ENCODE data around the gene AASDH. TPM values are rescaled to one million over a fixed set of nuclear protein-coding genes. Genes with fewer than 3 reads are reported as not detected.
A peak's percentile ranks its signal among the peaks of the same experiment; 100 is the strongest.

The AASDH gene
- total RNA-seq, 1 donor from 2014 or later, result 11.8 TPM

DNA sequence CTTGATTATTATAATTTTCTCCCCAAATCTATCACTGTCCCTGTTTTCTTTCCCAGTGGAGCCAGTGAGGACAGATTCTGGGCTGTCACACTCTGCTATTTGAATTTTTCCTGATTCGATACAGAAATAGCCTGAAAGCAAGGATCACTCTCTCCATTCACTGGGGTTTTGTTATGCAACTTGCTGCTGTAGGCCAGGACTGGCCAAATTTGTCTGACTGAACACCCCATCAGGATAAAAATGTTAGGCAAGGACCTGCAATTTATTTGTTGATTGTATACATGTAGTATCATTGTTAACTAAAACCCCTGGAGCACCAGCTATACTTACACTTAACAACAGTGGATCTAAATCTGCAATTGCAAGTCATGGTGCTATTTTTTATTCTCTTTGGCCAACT is 68.7 kb downstream of the AASDH start:
- intact Hi-C loops (cut with micrococcal nuclease), result no loop called here
- DNase-seq, result peak; percentile 15
- Mint-ChIP-seq H3K9me3 (no peaks in the 10 kb centered on the region), H3K4me3 (no peak overlapping the region), H3K4me1 (no peaks in the 10 kb centered on the region), H3K36me3 (ENCODE audit: low read depth) (no peaks in the 10 kb centered on the region), H3K27ac (no peak overlapping the region), H3K27me3 (peaks cover 2% of the 10 kb centered on the region)

DNA sequence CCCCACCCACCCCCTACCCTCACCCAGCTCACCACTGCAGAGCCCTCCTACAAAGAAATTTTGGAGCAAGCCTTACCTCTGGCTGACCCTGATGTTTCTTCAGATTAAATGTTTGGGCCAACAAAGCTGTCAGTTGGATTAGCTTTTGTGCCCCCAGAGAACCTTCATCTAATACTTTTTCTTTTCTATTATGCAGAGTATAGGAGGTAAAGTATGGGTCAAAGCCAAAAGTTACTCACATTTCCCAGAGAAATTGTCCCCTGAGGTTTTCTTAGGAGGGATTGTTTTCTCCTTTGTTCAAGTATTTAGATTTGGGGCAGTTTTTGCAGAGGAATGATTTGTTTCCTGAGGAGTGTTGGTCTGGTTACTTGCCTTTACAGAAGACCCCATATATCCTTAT is 69.5 kb downstream of the AASDH start:
- Mint-ChIP-seq H3K27me3 (peaks cover 2% of the 10 kb centered on the region), H3K36me3 (ENCODE audit: low read depth) (no peaks in the 10 kb centered on the region), H3K4me1 (no peaks in the 10 kb centered on the region), H3K4me3 (no peak overlapping the region), H3K27ac (no peak overlapping the region), H3K9me3 (no peaks in the 10 kb centered on the region)
- DNase-seq, result peak; percentile 18
- intact Hi-C loops (cut with micrococcal nuclease), result no loop called here

DNA sequence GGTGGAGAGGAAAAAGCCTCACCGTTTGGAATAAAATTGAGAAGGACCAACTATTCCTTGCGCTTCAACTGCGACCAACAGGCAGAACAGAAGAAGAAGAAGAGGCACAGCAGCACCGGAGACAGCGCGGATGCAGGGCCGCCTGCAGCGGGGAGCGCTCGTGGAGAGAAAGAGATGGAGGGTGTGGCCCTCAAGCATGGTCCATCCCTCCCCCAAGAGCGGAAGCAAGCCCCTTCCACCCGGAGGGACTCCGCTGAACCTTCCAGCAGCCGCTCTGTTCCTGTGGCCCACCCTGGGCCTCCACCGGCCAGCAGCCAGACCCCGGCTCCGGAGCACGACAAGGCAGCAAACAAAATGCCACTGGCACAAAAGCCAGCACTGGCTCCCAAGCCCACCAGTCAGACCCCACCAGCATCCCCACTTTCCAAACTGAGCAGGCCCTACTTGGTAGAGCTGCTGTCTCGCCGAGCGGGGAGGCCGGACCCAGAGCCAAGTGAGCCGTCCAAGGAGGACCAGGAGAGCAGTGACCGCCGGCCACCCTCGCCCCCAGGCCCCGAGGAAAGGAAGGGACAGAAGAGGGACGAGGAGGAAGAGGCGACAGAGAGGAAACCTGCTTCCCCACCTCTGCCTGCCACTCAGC is 71.2 kb downstream of the AASDH start:
- intact Hi-C loops (cut with micrococcal nuclease), result no loop called here
- Mint-ChIP-seq H3K4me3 (no peak overlapping the region), H3K27me3 (peaks cover 2% of the 10 kb centered on the region), H3K27ac (no peak overlapping the region), H3K4me1 (no peaks in the 10 kb centered on the region), H3K36me3 (ENCODE audit: low read depth) (no peaks in the 10 kb centered on the region), H3K9me3 (no peaks in the 10 kb centered on the region)
- peak; percentile 44 for DNase-seq

DNA sequence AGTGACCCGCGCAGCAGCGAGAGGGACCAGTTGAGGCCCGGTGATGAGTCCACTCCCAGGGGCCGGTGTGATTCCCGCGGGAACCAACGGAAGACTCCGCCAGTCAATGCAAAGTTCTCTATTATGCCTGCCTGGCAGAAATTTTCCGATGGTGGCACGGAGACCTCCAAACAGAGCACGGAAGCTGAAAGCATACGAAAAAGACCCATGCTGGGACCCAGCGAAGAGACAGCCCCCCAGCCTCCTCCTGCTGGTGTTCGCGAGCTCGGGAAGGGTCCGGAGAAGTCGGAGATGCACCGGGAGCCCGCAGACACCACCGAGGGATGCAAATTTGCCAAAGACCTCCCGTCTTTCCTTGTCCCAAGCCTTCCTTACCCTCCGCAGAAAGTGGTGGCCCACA is 71.7 kb downstream of the AASDH start:
- no peaks in the 10 kb centered on the region for H3K9me3 Mint-ChIP-seq
- H3K36me3 Mint-ChIP-seq (ENCODE audit: low read depth), result no peaks in the 10 kb centered on the region
- H3K27ac Mint-ChIP-seq, result no peak overlapping the region
- DNase-seq, result no peak
- H3K27me3 Mint-ChIP-seq, result no peaks in the 10 kb centered on the region
- H3K4me1 Mint-ChIP-seq, result no peaks in the 10 kb centered on the region
- intact Hi-C loops (cut with micrococcal nuclease), result no loop called here
- no peak overlapping the region for H3K4me3 Mint-ChIP-seq

DNA sequence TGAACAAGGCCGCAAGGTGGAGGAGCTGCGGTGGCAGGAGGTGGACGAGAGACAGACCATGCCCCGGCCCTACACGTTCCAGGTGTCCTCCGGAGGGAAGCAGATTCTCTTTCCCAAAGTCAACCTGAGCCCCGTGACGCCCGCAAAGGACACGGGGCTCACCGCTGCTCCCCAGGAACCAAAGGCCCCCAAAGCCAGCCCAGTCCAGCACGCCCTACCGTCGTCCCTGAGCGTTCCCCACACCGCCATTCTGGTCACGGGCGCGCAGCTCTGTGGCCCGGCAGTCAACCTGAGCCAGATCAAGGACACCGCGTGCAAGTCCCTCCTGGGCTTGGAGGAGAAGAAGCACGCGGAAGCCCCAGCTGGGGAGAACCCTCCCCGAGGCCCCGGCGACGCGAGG is 72.2 kb downstream of the AASDH start:
- no peak overlapping the region for H3K4me3 Mint-ChIP-seq
- no peak for DNase-seq
- no peaks in the 10 kb centered on the region for H3K9me3 Mint-ChIP-seq
- H3K4me1 Mint-ChIP-seq, result no peaks in the 10 kb centered on the region
- intact Hi-C loops (cut with micrococcal nuclease), result no loop called here
- H3K27ac Mint-ChIP-seq, result no peak overlapping the region
- no peaks in the 10 kb centered on the region for H3K27me3 Mint-ChIP-seq
- no peaks in the 10 kb centered on the region for H3K36me3 Mint-ChIP-seq (ENCODE audit: low read depth)

DNA sequence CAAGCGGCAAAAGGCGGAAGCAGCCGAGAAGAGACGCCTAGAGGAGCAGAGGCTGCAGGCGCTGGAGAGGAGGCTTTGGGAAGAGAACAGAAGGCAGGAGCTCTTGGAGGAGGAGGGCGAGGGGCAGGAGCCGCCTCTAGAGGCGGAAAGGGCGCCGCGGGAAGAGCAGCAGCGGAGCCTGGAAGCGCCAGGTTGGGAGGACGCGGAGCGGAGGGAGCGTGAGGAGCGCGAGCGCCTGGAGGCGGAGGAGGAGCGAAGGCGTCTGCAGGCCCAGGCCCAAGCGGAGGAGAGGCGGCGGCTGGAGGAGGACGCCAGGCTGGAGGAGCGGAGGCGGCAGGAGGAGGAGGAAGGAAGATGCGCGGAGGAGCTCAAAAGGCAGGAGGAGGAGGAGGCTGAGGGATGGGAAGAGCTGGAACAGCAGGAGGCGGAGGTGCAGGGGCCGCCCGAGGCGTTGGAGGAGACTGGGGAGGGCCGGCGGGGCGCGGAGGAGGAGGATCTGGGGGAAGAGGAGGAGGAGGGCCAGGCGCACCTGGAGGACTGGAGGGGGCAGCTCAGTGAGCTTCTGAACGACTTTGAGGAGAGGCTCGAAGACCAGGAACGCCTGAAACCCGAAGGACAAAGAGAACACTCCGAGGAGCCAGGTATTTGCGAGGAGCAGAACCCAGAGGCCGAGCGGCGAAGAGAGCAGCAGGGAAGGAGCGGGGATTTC is 72.9 kb downstream of the AASDH start:
- Mint-ChIP-seq H3K36me3 (ENCODE audit: low read depth) (no peaks in the 10 kb centered on the region), H3K4me3 (no peak overlapping the region), H3K27ac (no peak overlapping the region), H3K4me1 (no peaks in the 10 kb centered on the region), H3K27me3 (no peaks in the 10 kb centered on the region), H3K9me3 (no peaks in the 10 kb centered on the region)
- intact Hi-C loops (cut with micrococcal nuclease), result no loop called here
- DNase-seq, result no peak

DNA sequence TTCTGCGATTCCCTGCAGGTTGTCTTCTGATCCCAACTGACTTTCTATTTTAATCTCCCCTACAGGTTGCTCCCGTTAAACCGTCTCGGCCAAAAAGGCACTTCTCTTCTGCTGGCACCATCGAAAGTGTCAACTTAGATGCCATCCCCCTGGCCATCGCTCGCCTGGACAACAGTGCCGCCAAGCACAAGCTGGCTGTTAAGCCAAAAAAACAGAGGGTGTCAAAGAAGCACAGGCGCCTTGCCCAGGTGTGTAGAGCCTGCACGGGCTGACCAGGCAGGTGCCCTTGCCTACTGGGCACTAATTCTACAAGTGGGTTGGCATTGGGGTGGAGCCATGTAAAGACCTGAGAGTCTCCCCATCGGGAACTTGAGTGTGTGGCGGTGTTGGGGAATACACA is 74.2 kb downstream of the AASDH start:
- Mint-ChIP-seq H3K4me1 (no peaks in the 10 kb centered on the region), H3K4me3 (no peak overlapping the region), H3K27ac (no peak overlapping the region), H3K36me3 (ENCODE audit: low read depth) (no peaks in the 10 kb centered on the region), H3K27me3 (no peaks in the 10 kb centered on the region), H3K9me3 (no peaks in the 10 kb centered on the region)
- intact Hi-C loops (cut with micrococcal nuclease), result no loop called here
- DNase-seq, result no peak

DNA sequence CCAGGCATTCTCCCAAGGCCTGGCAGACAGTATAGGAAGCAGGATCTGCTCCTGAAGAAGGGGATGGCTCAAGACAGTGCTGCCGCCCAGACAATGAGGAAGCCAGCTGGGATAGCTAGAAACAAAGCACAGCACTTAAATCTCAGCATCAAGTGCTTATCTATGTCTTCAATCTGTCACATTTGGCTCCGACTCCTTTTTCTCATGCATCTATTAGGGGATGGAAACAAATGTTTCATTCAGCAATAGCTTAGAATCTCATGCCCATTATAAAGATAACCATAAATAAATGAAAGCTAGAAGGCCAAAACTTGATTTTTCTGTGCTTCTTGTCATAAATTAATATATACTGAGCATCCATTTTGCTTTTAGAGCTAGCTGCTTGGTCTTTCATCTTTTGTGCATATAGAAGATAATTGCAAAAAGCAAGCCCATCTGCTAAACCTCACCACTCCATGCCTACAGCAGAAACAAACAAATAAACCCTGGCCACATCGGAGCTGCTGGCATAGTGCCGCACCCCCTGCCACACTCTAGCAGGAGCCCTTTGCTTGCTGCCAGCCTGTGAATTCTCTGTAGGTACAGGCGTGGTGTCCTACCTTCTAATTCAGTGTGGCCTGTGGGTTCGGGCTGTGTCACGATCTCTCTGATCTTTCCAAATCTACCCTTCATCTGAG is 75.9 kb downstream of the AASDH start:
- Mint-ChIP-seq H3K27me3 (no peaks in the 10 kb centered on the region), H3K36me3 (ENCODE audit: low read depth) (no peaks in the 10 kb centered on the region), H3K9me3 (no peaks in the 10 kb centered on the region), H3K27ac (no peak overlapping the region), H3K4me1 (no peaks in the 10 kb centered on the region), H3K4me3 (no peak overlapping the region)
- intact Hi-C loops (cut with micrococcal nuclease), result no loop called here
- DNase-seq, result no peak

DNA sequence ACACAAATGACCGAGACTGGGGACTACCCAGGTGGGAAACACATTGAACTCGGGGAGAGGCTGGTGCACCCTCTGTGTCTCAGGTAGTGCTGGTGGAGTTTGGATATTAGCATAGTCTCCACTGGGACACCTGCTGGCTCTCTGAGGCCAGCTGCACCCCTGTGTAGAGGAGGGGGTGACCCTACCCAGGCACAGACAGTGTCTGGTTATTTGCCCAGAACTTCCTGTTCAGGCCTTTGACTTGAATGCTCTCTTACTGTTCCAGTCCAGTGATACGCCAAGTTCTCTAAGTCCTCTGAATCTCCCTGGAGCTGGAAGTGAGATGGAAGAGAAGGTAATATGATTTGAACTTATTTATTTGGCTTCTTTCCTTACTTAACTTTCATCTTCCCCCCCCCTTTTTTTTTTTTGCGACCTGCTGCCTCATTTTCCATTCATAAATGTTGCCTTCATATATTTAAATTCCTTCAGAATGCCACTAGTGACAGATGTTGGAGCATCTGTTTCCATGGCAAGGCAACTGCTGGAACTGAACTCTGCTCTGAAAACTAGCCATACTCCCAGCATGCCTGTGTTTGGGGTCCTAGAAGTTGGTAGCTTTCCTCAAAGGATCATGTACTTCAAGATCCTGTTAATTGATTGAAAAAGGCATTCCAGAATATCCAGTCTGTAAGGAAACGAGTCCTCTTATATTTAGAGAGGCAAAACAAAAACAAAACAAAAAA is 76.7 kb downstream of the AASDH start:
- Mint-ChIP-seq H3K4me1 (peaks cover 1% of the 10 kb centered on the region), H3K9me3 (no peaks in the 10 kb centered on the region), H3K36me3 (ENCODE audit: low read depth) (no peaks in the 10 kb centered on the region), H3K27ac (no peak overlapping the region), H3K4me3 (no peak overlapping the region), H3K27me3 (no peaks in the 10 kb centered on the region)
- intact Hi-C loops (cut with micrococcal nuclease), result no loop called here
- DNase-seq, result no peak

DNA sequence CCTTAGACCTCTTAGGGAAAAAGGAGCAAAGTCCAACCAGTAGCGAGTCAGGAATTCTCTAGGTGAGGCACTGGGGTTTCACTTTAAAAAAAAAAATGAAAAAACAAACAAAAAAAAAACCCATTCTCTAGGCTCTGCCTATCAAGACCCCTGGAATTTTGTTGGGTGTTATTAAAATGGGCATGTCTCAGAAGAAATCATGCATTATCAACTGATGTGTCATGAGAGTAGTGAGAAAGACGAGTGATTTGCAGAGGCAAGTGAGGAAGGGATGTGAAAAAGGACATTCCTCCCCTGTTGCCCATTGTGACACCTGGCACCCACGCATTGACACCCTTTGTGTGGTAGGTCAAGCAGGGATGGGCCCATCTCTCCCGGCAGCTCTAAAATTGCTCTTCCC is 78.9 kb downstream of the AASDH start:
- intact Hi-C loops (cut with micrococcal nuclease), result loop anchor here (10.0 kb wide), 1 partner anchor 444 kb away; no protein-coding TSS in a partner anchor
- Mint-ChIP-seq H3K4me3 (no peak overlapping the region), H3K9me3 (no peaks in the 10 kb centered on the region), H3K4me1 (peaks cover 3% of the 10 kb centered on the region), H3K27me3 (peaks cover 3% of the 10 kb centered on the region), H3K36me3 (ENCODE audit: low read depth) (no peaks in the 10 kb centered on the region), H3K27ac (no peak overlapping the region)
- DNase-seq, result no peak

DNA sequence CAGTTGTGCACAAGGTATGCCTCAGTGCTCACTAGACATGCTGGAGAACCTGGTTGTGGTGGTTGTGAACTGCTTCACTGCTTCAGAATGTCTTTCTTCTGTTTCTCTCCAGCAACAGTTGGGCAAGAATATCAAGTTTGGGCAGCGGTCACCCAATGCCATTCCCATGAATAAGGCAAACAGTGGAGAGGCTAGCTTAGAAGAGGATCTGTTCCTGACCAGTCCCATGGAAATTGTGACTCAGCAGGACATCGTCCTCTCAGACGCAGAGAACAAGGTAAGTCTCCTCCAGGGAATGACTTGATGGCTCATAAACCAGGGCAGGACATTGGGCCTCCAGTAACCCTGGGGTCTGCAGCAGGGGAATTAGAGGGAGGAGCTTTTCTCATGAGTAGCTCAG is 79.9 kb downstream of the AASDH start:
- H3K4me1 Mint-ChIP-seq, result peaks cover 3% of the 10 kb centered on the region
- no peak overlapping the region for H3K27ac Mint-ChIP-seq

DNA sequence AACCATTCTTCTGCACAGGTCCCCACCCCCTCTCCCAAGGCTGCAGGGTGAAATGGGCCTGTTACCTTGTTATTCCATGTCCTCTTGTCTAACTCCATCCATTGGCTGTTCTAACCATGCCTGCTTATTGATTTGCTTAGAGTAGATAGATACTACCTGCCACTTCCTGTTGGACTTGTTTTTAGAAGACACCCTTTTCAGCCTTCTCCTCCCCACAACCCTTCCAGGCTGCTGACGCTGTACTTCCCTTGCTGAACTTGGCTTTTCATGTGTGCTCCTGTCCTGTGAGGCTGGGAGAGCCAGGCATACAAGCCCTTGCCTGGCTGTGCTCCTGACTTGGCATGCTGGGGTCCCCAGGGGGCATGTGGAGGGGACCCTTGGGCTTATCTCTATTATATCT is 81.9 kb downstream of the AASDH start:
- H3K27me3 Mint-ChIP-seq, result peaks cover 3% of the 10 kb centered on the region
- H3K4me1 Mint-ChIP-seq, result peaks cover 9% of the 10 kb centered on the region
- no peak for DNase-seq
- intact Hi-C loops (cut with micrococcal nuclease), result loop anchor here (10.0 kb wide), 1 partner anchor 441 kb away; no protein-coding TSS in a partner anchor
- no peaks in the 10 kb centered on the region for H3K9me3 Mint-ChIP-seq
- no peak overlapping the region for H3K27ac Mint-ChIP-seq
- H3K36me3 Mint-ChIP-seq (ENCODE audit: low read depth), result no peaks in the 10 kb centered on the region
- H3K4me3 Mint-ChIP-seq, result no peak overlapping the region

More for the DNA sequence above, 79.9 kb downstream of the AASDH start:
- Mint-ChIP-seq H3K36me3 (ENCODE audit: low read depth) (no peaks in the 10 kb centered on the region), H3K4me3 (no peak overlapping the region), H3K9me3 (no peaks in the 10 kb centered on the region), H3K27me3 (peaks cover 3% of the 10 kb centered on the region)
- intact Hi-C loops (cut with micrococcal nuclease), result loop anchor here (10.0 kb wide), 1 partner anchor 443 kb away; no protein-coding TSS in a partner anchor
- no peak for DNase-seq

DNA sequence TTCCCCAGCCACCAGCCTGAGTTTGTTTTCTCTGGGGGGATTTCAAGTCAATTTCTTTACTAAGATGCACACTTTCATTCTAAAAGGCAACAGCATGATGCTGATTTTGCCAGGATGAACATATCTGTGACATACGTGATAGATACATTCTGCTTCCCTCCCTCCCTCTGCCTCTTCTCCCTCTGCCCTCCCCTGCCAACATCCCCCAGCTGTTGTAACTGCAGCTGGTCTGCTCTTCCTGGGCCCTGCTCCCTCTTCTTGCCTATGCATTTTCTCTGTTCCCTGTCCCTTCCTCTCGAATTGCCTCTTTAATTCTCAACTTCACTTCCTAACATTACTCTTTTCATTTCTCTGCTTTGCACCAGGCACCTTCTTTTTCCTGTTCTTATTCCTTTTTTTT is 83.4 kb downstream of the AASDH start:
- no peak for DNase-seq
- H3K36me3 Mint-ChIP-seq (ENCODE audit: low read depth), result no peaks in the 10 kb centered on the region
- H3K4me1 Mint-ChIP-seq, result peaks cover 9% of the 10 kb centered on the region
- H3K9me3 Mint-ChIP-seq, result no peaks in the 10 kb centered on the region
- no peak overlapping the region for H3K27ac Mint-ChIP-seq
- intact Hi-C loops (cut with micrococcal nuclease), result loop anchor here (10.0 kb wide), 1 partner anchor 439 kb away; no protein-coding TSS in a partner anchor
- H3K27me3 Mint-ChIP-seq, result peaks cover 3% of the 10 kb centered on the region
- no peak overlapping the region for H3K4me3 Mint-ChIP-seq

DNA sequence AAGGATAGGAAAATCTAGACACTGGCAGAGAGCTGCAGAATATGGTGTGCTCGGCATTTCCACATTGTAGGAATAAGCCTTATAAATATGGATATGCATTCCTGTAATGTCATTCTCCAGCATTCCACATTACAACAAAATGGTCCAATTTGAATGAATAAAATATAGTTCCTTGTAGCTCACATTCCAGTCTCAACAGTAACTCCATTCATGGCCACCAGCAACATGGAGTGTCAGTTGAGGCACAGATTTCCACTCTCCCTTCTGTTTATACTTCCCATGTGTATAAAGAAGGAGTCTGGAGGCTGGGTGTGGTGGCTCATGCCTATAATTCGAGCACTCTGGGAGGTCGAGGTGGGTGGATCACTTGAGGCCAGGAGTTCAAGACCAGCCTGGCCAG is 84.5 kb downstream of the AASDH start:
- no peak for DNase-seq
- Mint-ChIP-seq H3K27ac (no peak overlapping the region), H3K9me3 (no peaks in the 10 kb centered on the region), H3K27me3 (peaks cover 3% of the 10 kb centered on the region), H3K4me1 (peaks cover 9% of the 10 kb centered on the region), H3K4me3 (no peak overlapping the region), H3K36me3 (ENCODE audit: low read depth) (no peaks in the 10 kb centered on the region)
- intact Hi-C loops (cut with micrococcal nuclease), result loop anchor here (10.0 kb wide), 1 partner anchor 438 kb away; no protein-coding TSS in a partner anchor

Measured in activated CD4-positive, alpha-beta T cell treated with anti-CD3 and anti-CD28 coated beads, Interleukin-2, amount 10 ng/mL, durations not matched to agents 24 days and 14 days (primary cell).